Mesodermal cell (in vitro differentiated cells): ENCODE data around the gene LSAMP.
"Not testable (repeated sequence)": the region's sequence is repeated elsewhere in the genome, so short reads cannot be mapped to it uniquely, and the experiment has no call there.

Experiments
- H3K27ac ChIP-seq: 2 replicates; pipeline ENCODE4 v1.7.0; 2013; ENCODE audit warnings: mild to moderate bottlenecking, low read depth, low read length, moderate library complexity; ENCODE audit not compliant: severe bottlenecking
- H3K36me3 ChIP-seq: 2 replicates; pipeline ENCODE4 v1.7.1; 2013; ENCODE audit warnings: mild to moderate bottlenecking, low read length, moderate library complexity; ENCODE audit not compliant: control insufficient read depth, insufficient read depth
- H3K4me1 ChIP-seq: one replicate; pipeline ENCODE4 v1.7.1; 2013; ENCODE audit warnings: mild to moderate bottlenecking, low read length; ENCODE audit not compliant: insufficient read depth, control insufficient read depth, poor library complexity, severe bottlenecking
- H3K4me3 ChIP-seq: 2 replicates; pipeline ENCODE4 v1.7.0; 2013; ENCODE audit warnings: low read length, control low read depth, mild to moderate bottlenecking; ENCODE audit not compliant: insufficient read depth, poor library complexity, severe bottlenecking; ENCODE audit errors: extremely low read depth
- H3K9me3 ChIP-seq: 2 replicates; pipeline ENCODE4 v1.7.1; 2013; ENCODE audit warnings: mild to moderate bottlenecking, low read length, moderate library complexity; ENCODE audit not compliant: control insufficient read depth
- WGBS, 2 experiments: methylation state at CpG; one replicate each; pipeline ENCODE4 v1.1.5; 2013; ENCODE audit warnings: missing lambda C conversion rate in 2 of 2; ENCODE audit not compliant: insufficient coverage in 2 of 2; 5-methylcytosine and 5-hydroxymethylcytosine counted together

LSAMP gene

DNA sequence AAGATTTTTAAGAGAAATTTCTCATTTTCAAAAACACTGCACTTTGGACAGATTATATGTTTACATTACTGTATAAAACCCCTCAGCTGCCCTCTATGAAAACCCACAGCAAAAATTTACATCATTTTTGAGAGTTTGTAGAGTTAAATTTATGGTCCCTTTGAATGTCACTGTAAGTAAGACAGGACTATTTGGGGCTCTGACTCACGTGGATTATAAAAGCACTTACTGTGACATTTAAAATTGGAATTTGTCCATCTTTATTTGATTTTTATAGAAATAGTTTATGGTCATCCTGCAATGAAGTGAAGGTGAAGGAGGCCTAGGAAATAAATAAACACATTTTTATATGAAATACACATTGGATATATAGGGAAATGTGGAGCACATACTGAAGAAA is 672.3 kb downstream of the LSAMP start:
- Histone ChIP-seq H3K27ac (no peak overlapping the region), H3K9me3 (no peaks in the 10 kb centered on the region), H3K4me3 (no peak overlapping the region), H3K36me3 (no peaks in the 10 kb centered on the region), H3K4me1 (no peaks in the 10 kb centered on the region)
- WGBS, 2 experiments = no CpG with 5 or more reads among the region's 1 CpG

DNA sequence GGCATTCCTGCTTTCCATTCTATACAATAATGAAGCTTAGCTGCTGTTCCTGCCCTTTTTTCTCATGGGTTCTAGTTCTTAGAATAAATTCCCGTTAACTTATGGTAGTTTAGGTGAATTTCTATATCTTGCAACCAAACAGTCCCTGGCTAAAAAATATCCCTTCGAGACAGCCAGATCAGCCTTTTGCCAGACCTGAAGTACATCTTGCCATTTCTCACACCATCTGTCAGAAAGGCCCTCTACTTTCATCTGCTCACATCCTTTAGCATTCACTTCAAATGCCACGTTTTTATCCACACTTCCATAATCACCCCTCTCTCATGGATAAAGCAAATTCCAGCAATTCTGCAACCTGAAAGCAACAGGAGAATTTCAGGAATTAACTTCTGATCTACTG is 676.6 kb downstream of the LSAMP start:
- H3K4me3 ChIP-seq = no peak overlapping the region
- 82 to 90% methylated on average over 2 of the region's 3 CpGs for WGBS, 2 experiments
- H3K4me1 ChIP-seq = peaks cover 8% of the 10 kb centered on the region
- no peaks in the 10 kb centered on the region for H3K36me3 ChIP-seq
- H3K9me3 ChIP-seq = no peaks in the 10 kb centered on the region
- H3K27ac ChIP-seq = no peak overlapping the region

DNA sequence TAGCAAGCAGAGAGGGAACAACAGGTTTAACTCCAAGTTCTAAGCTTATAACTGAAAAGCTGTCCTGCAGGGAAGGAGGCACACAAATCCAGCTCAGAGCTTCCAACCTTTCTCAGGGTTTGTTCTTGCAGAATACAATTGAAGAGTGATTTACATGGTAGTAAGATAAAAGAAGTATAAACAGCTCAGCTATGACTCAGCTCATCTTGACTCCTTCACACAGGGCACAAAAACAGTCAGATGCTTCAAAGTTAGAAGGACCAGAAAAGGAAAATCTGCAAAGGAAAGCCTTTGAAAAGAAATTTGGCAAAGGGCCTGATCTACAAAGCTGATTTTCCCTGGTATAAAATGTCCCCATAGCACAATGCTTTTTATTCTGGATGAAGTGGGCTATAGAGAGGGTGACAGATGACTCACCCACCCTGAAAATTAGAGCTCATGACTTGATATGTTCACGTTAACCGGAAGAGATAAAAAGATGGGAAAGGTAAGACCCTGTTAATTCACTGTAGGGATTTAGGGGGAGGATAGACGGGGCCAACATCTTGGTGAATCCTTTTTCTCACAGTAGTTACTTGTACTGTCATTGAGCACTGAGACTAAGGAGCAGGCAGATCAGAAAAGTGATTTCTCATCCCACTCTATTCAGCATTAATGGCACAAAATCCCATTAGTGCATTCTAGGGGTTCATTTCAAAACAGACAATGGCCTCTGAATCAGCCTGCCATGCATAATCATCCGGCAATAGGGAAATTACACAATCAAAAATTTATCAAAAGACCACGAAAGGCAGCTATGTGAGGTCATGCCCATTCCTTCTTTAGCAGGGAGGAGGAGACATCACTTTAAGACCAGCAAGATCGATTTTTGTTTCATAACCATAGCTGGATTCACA is 678.5 kb downstream of the LSAMP start:
- H3K4me3 ChIP-seq = no peak overlapping the region

DNA sequence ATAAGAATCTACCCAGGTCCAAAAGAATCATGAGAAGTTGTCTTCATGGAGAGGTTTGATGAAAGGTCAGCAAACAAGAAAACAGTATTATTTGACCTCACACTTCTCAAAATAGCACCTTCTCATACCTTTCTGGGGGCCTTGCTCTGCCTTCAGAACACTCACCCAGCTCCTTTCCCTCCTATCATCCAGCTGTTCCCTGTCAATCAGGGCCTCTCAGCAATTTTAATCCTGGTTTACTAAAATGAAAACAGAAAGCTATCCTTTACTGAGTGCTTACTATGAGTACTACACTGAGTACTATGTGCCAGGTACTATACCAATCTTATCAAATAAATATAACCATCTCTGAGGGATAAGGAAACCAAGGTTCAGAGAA is 683.4 kb downstream of the LSAMP start:
- peaks cover 8% of the 10 kb centered on the region for H3K4me1 ChIP-seq

More for the DNA sequence above, 678.5 kb downstream of the LSAMP start:
- H3K27ac ChIP-seq = peak overlapping the region; percentile 77
- H3K36me3 ChIP-seq = no peaks in the 10 kb centered on the region
- peaks cover 8% of the 10 kb centered on the region for H3K4me1 ChIP-seq
- no peaks in the 10 kb centered on the region for H3K9me3 ChIP-seq
- 77 to 80% methylated on average over 1 to 4 of the region's 6 CpGs for WGBS, 2 experiments

DNA sequence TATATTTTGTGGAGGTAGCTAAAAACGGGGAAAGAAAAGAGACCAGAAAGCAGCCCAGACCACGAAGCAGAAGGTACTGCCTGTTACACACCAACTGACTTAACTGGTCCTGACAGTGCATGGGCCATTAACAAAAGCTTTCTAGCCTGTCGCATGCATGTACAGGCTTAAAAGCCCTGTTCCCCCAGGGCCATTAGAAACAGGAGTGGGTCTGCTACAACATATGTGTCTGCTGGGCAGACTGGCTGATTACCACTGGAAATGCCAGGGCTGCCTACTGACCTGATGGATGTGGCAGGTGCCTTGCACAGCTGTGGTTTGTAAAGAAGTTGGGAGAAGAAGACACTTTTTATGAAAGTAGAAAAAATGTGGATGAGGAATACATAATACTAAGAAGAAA is 684.6 kb downstream of the LSAMP start:
- no peaks in the 10 kb centered on the region for H3K4me1 ChIP-seq
- H3K4me3 ChIP-seq = no peak overlapping the region
- 76 to 100% methylated on average over 2 to 3 of the region's 3 CpGs for WGBS, 2 experiments
- H3K27ac ChIP-seq = no peak overlapping the region
- no peaks in the 10 kb centered on the region for H3K36me3 ChIP-seq
- no peaks in the 10 kb centered on the region for H3K9me3 ChIP-seq

More for the DNA sequence above, 683.4 kb downstream of the LSAMP start:
- Histone ChIP-seq H3K27ac (no peak overlapping the region), H3K9me3 (no peaks in the 10 kb centered on the region), H3K4me3 (no peak overlapping the region), H3K36me3 (no peaks in the 10 kb centered on the region)

DNA sequence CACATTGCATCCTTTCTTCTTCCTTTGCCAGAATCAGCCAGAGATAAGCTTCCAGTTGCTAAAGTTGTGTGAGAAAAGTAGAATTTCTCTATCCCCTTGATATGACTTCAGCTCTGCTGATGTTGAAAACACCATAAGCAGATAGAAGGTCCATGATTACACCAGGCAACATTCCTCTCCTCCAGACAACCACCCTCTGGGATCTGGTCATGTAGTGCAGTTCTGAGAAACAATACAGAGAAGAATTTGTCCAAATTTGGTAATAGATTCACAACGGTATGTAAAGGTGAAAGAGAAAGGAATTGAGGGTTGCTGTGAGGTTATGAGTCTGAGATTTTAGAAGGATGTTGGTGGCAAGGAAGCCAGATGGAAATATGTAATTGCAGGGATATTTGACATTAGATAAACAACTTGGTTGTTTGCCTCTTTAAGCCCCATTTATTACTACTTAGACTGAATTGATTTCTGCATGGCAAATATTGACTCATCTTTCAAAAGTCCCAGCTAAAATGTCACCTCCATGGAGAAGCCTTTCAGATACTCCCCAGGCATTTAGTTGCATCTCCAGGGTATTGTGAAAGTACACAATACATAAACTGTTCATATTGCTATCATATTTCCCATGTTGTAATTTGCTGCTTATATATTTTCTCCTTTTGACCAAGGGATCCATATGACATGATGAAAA is 687.1 kb downstream of the LSAMP start:
- Histone ChIP-seq H3K9me3 (no peaks in the 10 kb centered on the region), H3K27ac (no peak overlapping the region), H3K36me3 (no peaks in the 10 kb centered on the region), H3K4me1 (no peaks in the 10 kb centered on the region), H3K4me3 (no peak overlapping the region)
- WGBS, 2 experiments = 92% methylated on average over 1 of the region's 1 CpG

DNA sequence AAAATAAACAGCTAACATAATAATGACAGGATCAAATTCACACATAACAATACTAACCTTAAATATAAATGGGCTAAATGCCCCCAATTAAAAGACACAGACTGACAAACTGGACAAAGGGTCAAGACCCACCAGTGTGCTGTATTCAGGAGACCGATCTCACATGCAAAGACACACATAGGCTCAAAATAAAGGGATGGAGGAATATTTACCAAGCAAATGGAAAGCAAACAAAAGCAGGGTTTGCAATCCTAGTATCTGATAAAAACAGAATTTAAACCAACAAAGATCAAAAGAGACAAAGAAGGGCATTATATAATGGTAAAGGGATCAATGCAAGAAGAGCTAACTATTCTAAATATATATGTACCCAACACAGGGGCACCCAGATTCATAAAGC is 692.3 kb downstream of the LSAMP start:
- H3K36me3 ChIP-seq, H3K27ac ChIP-seq: not testable (repeated sequence)
- 100% methylated on average over 1 of the region's 1 CpG; no CpG with 5 or more reads in 1 of the 2 experiments for WGBS, 2 experiments

More for the DNA sequence above, 692.3 kb downstream of the LSAMP start:
- not testable (repeated sequence) for H3K9me3 ChIP-seq, H3K4me1 ChIP-seq, H3K4me3 ChIP-seq
